GM23248 (cell line): ENCODE results near the gene TCAF1.
"Not testable (repeated sequence)": the region's sequence is repeated elsewhere in the genome, so short reads cannot be mapped to it uniquely, and the experiment has no call there.

ENCODE experiments used
- EZH2 ChIP-seq: fragments of 200-600 bp; sonication (generic); IDR thresholded peaks from 2 replicates; pipeline ENCODE4 v1.6.1; 2018; ENCODE audit warnings: antibody characterized with exemption, mild to moderate bottlenecking; ENCODE audit not compliant: insufficient read depth, poor library complexity, severe bottlenecking
- EZH2phosphoT487 ChIP-seq: fragments of 200-600 bp; sonication (generic); IDR thresholded peaks from 2 replicates; pipeline ENCODE4 v1.6.1; 2018; ENCODE audit warnings: antibody characterized with exemption, moderate library complexity, mild to moderate bottlenecking, low read depth; ENCODE audit not compliant: insufficient read depth

- not testable (repeated sequence) for TF ChIP-seq EZH2, EZH2phosphoT487
These were observed 64.8 kb downstream of the TCAF1 start for GRCh38 chr7:143837223-143837622.
